GM21825 (cell line): ENCODE results near the gene FIG4.
A peak's percentile ranks its signal among the peaks of the same experiment; 100 is the strongest.
"Not testable (repeated sequence)": the region's sequence is repeated elsewhere in the genome, so short reads cannot be mapped to it uniquely, and the experiment has no call there.

Experiments used
- ATAC-seq: cut with Tn5 transposase; IDR thresholded peaks from one replicate; pipeline ENCODE4 v1.9.1; 2021; ENCODE audit warnings: mild to moderate bottlenecking, moderate library complexity; ENCODE audit not compliant: unreplicated experiment

The FIG4 gene

DNA sequence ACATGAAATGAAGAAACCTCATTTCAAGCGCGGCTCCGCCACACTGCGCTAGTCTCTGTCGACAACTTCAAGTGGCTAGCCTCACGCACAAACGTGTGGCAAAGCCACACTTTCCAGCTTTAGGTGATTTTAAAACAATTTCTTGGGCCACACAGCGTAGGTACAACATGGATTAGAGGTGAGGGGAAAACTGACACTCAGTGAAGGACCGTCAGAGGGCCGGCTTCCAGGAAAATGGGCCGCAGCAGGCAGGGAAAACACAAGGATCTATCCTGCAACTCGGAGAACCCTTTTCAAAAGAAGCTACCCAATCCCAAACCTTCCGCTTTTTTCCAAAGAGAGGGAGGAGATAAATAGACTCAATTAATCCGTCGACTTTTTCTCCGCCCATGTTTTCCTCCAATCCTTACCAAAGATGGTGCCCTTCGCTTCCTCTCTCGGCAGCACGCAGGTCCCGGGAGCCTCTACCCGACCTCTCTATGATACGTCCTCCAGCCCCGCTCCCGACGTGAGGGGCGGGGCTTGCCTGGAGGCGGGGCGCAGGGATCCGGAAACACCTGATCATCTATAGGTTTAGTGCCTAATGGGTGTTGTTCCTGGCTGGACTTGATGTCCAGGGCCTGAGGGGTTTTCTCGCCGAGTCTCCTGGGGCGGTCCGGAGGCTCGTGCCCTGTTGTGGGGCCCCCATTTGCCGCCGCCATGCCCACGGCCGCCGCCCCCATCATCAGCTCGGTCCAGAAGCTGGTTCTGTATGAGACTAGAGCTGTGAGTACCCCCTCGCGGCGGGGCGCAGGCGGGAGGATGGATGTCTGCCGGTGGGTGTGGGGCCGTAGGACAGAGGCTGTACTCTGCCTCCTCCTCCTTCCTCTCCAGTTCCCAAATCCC, at the start of gene FIG4, which contains the start of gene AK9:
FIG4 (plus strand) TSS at position 560 of the 885 bp plus-strand sequence; CDS start at position 700, 140 bp downstream.
AK9 (minus strand) TSS at position 466 of the 885 bp plus-strand sequence. CDS start 15,457 bp downstream, outside the sequence.
- peak; percentile 95 for ATAC-seq

GRCh38 chr6:109644131-109644530, 47.0 kb upstream of the FIG4 start:
- ATAC-seq = no peak

GRCh38 chr6:109653264-109653663, 37.8 kb upstream of the FIG4 start:
- no peak for ATAC-seq

DNA sequence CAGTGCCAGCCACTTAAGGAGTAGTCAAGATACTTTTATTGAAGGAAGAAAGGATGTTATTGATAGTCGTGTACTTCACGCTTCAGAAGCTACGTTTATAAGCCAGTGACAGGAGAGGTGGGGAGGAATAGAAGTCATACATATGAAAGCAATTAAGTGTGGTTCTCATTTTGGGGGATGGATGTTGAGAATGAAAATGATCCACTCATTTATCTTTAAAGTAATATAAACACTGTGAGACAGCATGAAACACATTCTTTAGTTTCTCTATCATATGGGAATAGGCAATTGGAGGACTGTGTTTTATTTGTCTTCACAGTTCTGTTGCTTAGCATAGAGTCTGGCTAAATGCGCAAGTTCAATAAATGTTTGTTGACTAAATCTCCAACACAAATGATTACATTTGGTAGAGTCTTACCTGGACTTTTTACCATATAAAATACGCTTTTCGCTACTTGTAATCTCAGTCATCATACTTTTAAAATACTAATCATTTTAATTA, 35.3 kb upstream of the FIG4 start:
- ATAC-seq = no peak

- ATAC-seq = no peak
These were observed 30.4 kb upstream of the FIG4 start for GRCh38 chr6:109660526-109661320.

DNA sequence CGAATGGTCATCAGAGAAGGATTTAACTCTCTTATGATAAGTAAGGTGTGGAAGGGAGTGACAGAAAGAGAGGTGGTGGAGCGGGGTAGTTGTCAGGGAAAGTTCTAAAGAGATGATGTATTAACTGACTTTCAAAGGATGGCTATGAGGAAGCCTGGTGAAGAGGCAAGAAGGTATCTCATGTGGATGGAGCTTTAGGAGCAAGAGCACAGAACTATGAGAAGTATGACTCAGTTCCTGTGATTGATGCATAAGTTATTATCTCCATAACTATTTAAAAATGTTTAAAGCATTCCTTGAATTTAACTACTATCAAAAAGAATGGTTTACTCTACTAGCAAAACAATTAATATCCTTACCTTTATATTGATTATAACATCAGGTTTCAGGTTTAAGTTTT, 28.9 kb upstream of the FIG4 start:
- no peak for ATAC-seq

DNA sequence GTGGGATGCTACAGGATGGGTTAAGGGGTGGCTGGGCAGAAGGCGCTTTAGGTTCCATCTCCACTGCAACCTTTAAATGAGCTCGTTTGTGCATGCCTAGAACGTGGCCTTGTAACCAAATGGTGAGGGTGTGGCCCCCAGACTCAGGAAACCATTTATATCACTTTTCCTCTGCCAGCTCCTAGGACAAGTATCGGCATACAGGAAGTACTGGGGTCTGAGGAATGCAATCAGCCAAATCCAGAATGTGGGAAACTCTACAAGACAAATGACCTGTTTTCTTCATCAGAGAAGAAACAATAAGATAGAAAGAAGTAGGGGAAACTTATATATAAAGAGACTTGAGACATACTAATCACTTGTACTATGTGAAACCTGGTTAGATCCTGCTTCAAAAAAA, 21.3 kb upstream of the FIG4 start:
- no peak for ATAC-seq

- no peak for ATAC-seq
These were observed 19.4 kb upstream of the FIG4 start for GRCh38 chr6:109671733-109672132.

- ATAC-seq = no peak
These were observed 18.9 kb upstream of the FIG4 start for GRCh38 chr6:109672175-109672574.

- ATAC-seq = no peak
These were observed 18.3 kb upstream of the FIG4 start for GRCh38 chr6:109672839-109673238.

- ATAC-seq = no peak
These were observed 14.4 kb upstream of the FIG4 start for GRCh38 chr6:109676724-109677123.

GRCh38 chr6:109678240-109678639, 12.9 kb upstream of the FIG4 start:
- ATAC-seq = no peak

DNA sequence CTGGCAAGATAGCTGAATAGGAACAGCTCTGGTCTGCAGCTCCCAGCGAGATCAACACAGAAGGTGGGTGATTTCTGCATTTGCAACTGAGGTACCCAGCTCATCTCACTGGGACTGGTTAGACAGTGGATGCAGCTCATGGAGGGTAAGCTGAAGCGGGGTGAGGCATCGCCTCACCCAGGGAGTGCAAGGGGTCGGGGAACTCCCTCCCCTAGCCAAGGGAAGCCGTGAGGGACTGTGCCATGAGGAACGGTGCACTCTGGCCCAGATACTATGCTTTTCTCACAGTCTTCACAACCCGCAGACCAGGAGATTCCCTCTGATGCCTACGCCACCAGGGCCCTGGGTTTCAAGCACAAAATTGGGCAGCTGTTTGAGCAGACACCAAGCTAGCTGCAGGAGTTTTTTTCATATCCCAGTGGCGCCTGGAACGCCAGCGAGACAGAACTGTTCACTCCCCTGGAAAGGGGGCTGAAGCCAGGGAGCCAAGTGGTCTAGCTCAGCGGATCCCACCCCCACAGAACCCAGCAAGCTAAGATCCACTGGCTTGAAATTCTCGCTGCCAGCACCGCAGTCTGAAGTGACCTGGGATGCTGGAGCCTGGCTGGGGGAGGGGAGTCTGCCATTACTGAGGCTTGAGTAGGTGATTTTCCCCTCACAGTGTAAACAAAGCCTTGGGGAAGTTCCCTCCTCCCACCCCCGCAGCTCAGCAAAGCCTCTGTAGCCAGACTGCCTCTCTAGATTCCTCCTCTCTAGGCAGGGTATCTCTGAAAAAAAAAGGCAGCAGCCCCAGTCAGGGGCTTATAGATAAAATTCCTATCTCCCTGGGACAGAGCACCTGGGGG, 12.2 kb upstream of the FIG4 start:
- ATAC-seq = not testable (repeated sequence)

- ATAC-seq = no peak
These were observed 4.4 kb upstream of the FIG4 start for GRCh38 chr6:109686566-109687265.

- no peak for ATAC-seq
These were observed 3.8 kb upstream of the FIG4 start for GRCh38 chr6:109687271-109687761.

GRCh38 chr6:109690373-109690736, 741 bp upstream of the FIG4 start:
- peak; percentile 45 for ATAC-seq

GRCh38 chr6:109693111-109693510, 2.0 kb downstream of the FIG4 start:
- ATAC-seq = peak; percentile 33

- no peak for ATAC-seq
These were observed 4.4 kb downstream of the FIG4 start for GRCh38 chr6:109695468-109695867.

GRCh38 chr6:109696355-109696754, 5.3 kb downstream of the FIG4 start:
- ATAC-seq = no peak

DNA sequence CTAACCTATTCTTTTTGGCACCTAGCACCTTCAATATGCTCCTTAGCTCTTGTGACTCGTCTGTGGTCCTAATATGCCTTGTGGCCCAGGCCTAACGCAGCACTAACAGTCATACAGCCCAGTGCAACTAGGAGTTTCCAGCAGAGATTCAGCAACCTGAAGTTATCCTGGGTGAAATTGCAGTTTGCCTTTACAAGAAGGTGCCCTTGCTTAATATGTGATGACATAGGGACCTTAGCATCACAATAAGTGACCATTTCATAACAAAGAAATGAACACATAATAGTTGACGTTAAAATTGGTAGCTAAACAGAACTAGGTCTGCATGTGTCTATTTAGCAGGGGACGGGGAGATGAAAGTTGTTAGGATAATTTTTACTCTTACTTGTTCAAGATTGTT, 10.1 kb downstream of the FIG4 start:
- ATAC-seq = no peak
